ENCODE data around the gene C1QB.

Gene C1QB

DNA sequence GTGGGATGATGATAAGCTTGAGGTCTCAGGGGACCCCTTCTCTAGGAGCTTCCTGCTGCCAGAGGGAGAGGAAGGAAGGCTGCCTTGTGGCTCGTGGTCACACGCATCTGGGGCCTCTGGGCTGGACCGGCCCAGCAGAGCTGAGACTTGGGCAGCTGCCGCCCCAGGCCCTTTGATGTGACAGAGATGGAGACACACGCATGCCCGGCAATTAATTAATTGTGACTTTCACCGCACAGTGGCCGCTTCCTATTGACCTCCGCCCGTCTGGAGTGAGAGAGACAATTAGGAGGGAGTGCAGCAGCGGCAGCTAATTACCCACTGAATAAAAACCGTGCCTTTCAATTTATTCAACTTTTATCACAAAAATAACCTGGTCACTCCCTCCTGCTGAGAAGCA, 33.2 kb upstream of the C1QB start:
- no peak for DNase-seq (ENCODE audit: low read depth)
- no peak overlapping the region for H3K4me3 ChIP-seq (ENCODE audit: low read depth, low read length)
- TF ChIP-seq, protein P1, sequence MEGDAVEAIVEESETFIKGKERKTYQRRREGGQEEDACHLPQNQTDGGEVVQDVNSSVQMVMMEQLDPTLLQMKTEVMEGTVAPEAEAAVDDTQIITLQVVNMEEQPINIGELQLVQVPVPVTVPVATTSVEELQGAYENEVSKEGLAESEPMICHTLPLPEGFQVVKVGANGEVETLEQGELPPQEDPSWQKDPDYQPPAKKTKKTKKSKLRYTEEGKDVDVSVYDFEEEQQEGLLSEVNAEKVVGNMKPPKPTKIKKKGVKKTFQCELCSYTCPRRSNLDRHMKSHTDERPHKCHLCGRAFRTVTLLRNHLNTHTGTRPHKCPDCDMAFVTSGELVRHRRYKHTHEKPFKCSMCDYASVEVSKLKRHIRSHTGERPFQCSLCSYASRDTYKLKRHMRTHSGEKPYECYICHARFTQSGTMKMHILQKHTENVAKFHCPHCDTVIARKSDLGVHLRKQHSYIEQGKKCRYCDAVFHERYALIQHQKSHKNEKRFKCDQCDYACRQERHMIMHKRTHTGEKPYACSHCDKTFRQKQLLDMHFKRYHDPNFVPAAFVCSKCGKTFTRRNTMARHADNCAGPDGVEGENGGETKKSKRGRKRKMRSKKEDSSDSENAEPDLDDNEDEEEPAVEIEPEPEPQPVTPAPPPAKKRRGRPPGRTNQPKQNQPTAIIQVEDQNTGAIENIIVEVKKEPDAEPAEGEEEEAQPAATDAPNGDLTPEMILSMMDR (IDR thresholded peaks at IDR 0.05; ENCODE audit: insufficient read depth, low read depth, low read length, missing control alignments), result no peak

DNA sequence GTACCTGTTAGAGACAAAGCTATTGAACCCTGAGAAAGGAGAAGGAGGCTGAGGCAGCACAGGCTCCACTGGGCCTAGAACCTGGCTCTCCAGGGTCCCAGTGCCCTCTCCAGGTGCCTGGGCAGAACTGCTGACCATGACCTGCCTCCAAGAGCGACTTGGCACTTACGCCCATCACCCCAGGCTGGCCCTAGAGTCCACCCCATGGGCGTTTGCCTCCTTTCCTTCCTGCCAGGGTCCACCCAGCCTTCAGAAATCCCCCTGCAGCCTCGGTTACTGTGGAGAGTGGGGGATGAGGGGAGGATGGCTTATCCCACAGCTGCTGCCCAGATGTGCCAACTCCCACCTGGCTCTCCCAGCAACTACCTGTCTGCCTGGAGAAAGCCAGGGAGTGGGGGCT, 31.3 kb upstream of the C1QB start:
- no peak overlapping the region for H3K4me3 ChIP-seq (ENCODE audit: low read depth, low read length)
- TF ChIP-seq, protein P1 (IDR thresholded peaks at IDR 0.05; ENCODE audit: insufficient read depth, low read depth, low read length, missing control alignments), result no peak
- DNase-seq (ENCODE audit: low read depth), result no peak

DNA sequence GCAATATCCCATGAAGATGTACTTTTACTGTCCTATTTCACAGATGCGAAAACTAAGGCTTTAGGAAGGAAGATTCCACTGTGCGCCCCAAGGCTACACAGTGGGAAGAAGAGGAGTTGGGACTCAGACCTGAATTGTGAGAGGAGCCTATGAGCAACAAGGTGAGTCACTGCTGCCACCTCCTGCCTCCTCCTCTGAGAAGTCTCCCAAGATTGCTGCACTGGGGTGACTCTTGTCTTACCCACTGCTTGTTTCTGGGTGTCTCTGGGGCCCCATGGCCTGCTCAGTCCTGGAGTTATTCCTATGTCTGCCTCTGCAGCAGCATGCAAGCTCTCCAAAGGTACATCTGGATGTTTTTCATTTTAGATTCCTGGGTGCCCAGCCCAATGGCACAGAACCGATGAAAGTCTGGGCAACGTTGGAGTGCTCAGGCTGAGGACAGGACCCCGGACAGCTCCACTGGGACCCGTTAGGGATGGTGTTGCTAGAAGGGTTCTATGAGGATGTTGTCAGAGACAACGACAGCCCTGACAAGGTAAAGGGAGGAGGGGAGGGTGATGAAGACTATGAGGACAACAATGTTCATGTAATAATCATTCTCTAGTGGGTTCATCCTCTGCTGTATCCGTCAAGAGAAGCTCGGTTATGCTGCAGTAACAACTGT, 27.6 kb upstream of the C1QB start:
- TF ChIP-seq, protein P1 (IDR thresholded peaks at IDR 0.05; ENCODE audit: insufficient read depth, low read depth, low read length, missing control alignments), result no peak
- DNase-seq (ENCODE audit: low read depth), result no peak

GRCh38 chr1:22626237-22627157, 26.5 kb upstream of the C1QB start:
- no peak overlapping the region for H3K4me3 ChIP-seq (ENCODE audit: low read depth, low read length)
- DNase-seq (ENCODE audit: low read depth), result no peak
- TF ChIP-seq, protein P1 (IDR thresholded peaks at IDR 0.05; ENCODE audit: insufficient read depth, low read depth, low read length, missing control alignments), result no peak

More for the DNA sequence above, 27.6 kb upstream of the C1QB start:
- H3K4me3 ChIP-seq (ENCODE audit: low read depth, low read length), result no peak overlapping the region

DNA sequence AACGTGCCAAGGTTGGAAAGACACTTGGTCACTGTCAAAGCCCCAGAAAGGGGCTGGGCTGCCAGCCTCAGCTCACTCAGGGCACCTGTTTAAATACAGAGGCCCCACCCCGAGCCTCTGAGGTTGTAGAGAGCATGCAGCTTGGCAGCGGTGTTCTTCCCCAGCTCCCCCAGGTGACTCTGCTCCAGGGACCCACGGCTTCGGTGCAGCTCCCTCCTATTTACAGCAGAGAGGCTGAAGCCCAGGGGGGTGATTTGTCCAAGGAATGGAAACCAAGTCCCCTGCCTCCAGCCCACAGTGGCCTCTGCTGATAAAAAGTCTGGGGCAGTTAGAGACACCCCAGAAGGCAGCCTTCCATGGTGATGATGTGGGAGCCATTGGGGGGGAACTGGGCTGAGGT, 25.7 kb upstream of the C1QB start:
- H3K4me3 ChIP-seq (ENCODE audit: low read depth, low read length), result no peak overlapping the region
- TF ChIP-seq, protein P1 (IDR thresholded peaks at IDR 0.05; ENCODE audit: insufficient read depth, low read depth, low read length, missing control alignments), result no peak
- no peak for DNase-seq (ENCODE audit: low read depth)

DNA sequence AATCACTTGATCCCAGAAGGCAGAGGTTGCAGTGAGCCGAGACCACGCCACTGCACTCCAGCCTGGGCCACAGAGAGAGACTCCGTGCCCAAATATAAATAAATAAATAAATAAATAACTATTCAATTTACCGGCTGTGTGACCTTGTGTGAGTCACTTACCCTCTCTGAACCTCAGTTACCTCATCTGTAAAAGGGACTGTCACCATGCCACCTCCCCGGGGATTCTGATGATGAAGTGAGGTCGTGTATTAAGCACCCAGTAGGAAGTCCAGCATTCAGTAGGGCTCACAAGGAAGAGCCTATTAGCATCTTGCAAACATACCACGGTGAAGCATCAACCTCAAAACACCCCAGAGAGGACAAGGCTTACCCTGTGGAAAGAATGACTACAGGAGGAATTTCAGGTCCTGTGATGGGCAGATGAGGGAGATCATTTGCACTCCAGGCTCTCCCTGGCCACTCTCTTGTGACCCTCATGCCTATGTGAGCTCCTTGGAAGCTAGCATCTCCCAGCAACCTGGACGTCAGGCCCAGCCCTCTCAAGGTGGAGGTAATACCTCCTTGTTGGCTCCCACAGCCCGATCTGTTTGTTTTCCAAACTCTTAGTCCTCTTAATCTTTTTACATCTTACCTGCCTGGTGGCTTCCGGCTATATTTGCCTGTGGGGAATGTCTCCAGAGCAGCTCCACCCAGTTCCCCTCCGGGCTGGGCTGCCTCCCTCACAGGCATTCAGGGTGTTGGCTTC, 24.2 kb upstream of the C1QB start:
- no peak for DNase-seq (ENCODE audit: low read depth)
- TF ChIP-seq, protein P1 (IDR thresholded peaks at IDR 0.05; ENCODE audit: insufficient read depth, low read depth, low read length, missing control alignments), result no peak
- no peak overlapping the region for H3K4me3 ChIP-seq (ENCODE audit: low read depth, low read length)
